ENCODE data around the gene TGFBRAP1. TPM values are rescaled to one million over a fixed set of nuclear protein-coding genes. Genes with fewer than 3 reads are reported as not detected.
A peak's percentile ranks its signal among the peaks of the same experiment; 100 is the strongest.

The TGFBRAP1 gene
- total RNA-seq, 2 donors from 2014 or later: 15.5 to 17.4 TPM

GRCh38 chr2:105324101-105324500, 5.4 kb downstream of the TGFBRAP1 start:
- Histone ChIP-seq H3K4me3 (ENCODE audit: low read length) (no peak overlapping the region), H3K4me1 (ENCODE audit: control insufficient read depth, insufficient read depth, low read length) (no peaks in the 10 kb centered on the region), H3K36me3 (ENCODE audit: control insufficient read depth, insufficient read depth, low read length) (no peaks in the 10 kb centered on the region), H3K27ac (ENCODE audit: low read depth, low read length) (no peak overlapping the region), H3K9ac (ENCODE audit: extremely low read depth, low read length, poor library complexity, severe bottlenecking) (no peak overlapping the region), H3K27me3 (ENCODE audit: control insufficient read depth, insufficient read depth, low read length, poor library complexity, severe bottlenecking) (no peaks in the 10 kb centered on the region), H3K9me3 (ENCODE audit: control insufficient read depth, low read length) (no peaks in the 10 kb centered on the region)
- Mint-ChIP-seq H3K4me1 (peaks cover 32% of the 10 kb centered on the region), H3K36me3 (ENCODE audit: low read depth) (no peaks in the 10 kb centered on the region), H3K27ac (peak overlapping the region; percentile 83), H3K27me3 (ENCODE audit: insufficient read depth) (no peaks in the 10 kb centered on the region), H3K9me3 (no peaks in the 10 kb centered on the region), H3K4me3 (no peak overlapping the region)
- 95 to 98% methylated on average over 2 to 4 of the region's 4 CpGs for WGBS, 2 experiments (ENCODE audit: insufficient coverage in 1 of 2, insufficient read length in 1 of 2)
- DNase-seq: no peak
- TF ChIP-seq CTCF (conservative IDR thresholded peaks at IDR 0.05): no peak

- Mint-ChIP-seq H3K36me3 (ENCODE audit: low read depth) (no peaks in the 10 kb centered on the region), H3K4me1 (peaks cover 25% of the 10 kb centered on the region), H3K4me3 (no peak overlapping the region), H3K9me3 (no peaks in the 10 kb centered on the region), H3K27me3 (ENCODE audit: insufficient read depth) (no peaks in the 10 kb centered on the region), H3K27ac (no peak overlapping the region)
- Histone ChIP-seq H3K36me3 (ENCODE audit: control insufficient read depth, insufficient read depth, low read length) (no peaks in the 10 kb centered on the region), H3K9me3 (ENCODE audit: control insufficient read depth, low read length) (no peaks in the 10 kb centered on the region), H3K9ac (ENCODE audit: extremely low read depth, low read length, poor library complexity, severe bottlenecking) (no peak overlapping the region), H3K4me3 (ENCODE audit: low read length) (no peak overlapping the region), H3K27me3 (ENCODE audit: control insufficient read depth, insufficient read depth, low read length, poor library complexity, severe bottlenecking) (no peaks in the 10 kb centered on the region), H3K27ac (ENCODE audit: low read depth, low read length) (no peak overlapping the region), H3K4me1 (ENCODE audit: control insufficient read depth, insufficient read depth, low read length) (no peaks in the 10 kb centered on the region)
- 86 to 100% methylated on average over 1 to 5 of the region's 5 CpGs for WGBS, 2 experiments (ENCODE audit: insufficient coverage in 1 of 2, insufficient read length in 1 of 2)
- DNase-seq: no peak
- TF ChIP-seq CTCF (conservative IDR thresholded peaks at IDR 0.05): no peak
Observed at GRCh38 chr2:105323111-105323510, 6.4 kb downstream of the TGFBRAP1 start.

GRCh38 chr2:105321875-105322646, 7.5 kb downstream of the TGFBRAP1 start:
- no peaks in the 10 kb centered on the region for H3K4me1 ChIP-seq (ENCODE audit: control insufficient read depth, insufficient read depth, low read length)
- 92% methylated on average over 3 of the region's 3 CpGs; no CpG with 5 or more reads in 1 of the 2 experiments for WGBS, 2 experiments (ENCODE audit: insufficient coverage in 1 of 2, insufficient read length in 1 of 2)
- no peaks in the 10 kb centered on the region for H3K9me3 ChIP-seq (ENCODE audit: control insufficient read depth, low read length)
- no peak overlapping the region for H3K27ac Mint-ChIP-seq
- H3K4me1 Mint-ChIP-seq: peaks cover 25% of the 10 kb centered on the region
- no peaks in the 10 kb centered on the region for H3K9me3 Mint-ChIP-seq
- TF ChIP-seq CTCF (conservative IDR thresholded peaks at IDR 0.05): no peak
- H3K27me3 Mint-ChIP-seq (ENCODE audit: insufficient read depth): no peaks in the 10 kb centered on the region
- H3K4me3 ChIP-seq (ENCODE audit: low read length): no peak overlapping the region
- no peaks in the 10 kb centered on the region for H3K36me3 Mint-ChIP-seq (ENCODE audit: low read depth)
- no peaks in the 10 kb centered on the region for H3K27me3 ChIP-seq (ENCODE audit: control insufficient read depth, insufficient read depth, low read length, poor library complexity, severe bottlenecking)
- DNase-seq: no peak
- H3K9ac ChIP-seq (ENCODE audit: extremely low read depth, low read length, poor library complexity, severe bottlenecking): no peak overlapping the region
- no peak overlapping the region for H3K4me3 Mint-ChIP-seq
- H3K36me3 ChIP-seq (ENCODE audit: control insufficient read depth, insufficient read depth, low read length): no peaks in the 10 kb centered on the region
- H3K27ac ChIP-seq (ENCODE audit: low read depth, low read length): no peak overlapping the region
